ENCODE measurements around the gene CFAP61.

The CFAP61 gene

DNA sequence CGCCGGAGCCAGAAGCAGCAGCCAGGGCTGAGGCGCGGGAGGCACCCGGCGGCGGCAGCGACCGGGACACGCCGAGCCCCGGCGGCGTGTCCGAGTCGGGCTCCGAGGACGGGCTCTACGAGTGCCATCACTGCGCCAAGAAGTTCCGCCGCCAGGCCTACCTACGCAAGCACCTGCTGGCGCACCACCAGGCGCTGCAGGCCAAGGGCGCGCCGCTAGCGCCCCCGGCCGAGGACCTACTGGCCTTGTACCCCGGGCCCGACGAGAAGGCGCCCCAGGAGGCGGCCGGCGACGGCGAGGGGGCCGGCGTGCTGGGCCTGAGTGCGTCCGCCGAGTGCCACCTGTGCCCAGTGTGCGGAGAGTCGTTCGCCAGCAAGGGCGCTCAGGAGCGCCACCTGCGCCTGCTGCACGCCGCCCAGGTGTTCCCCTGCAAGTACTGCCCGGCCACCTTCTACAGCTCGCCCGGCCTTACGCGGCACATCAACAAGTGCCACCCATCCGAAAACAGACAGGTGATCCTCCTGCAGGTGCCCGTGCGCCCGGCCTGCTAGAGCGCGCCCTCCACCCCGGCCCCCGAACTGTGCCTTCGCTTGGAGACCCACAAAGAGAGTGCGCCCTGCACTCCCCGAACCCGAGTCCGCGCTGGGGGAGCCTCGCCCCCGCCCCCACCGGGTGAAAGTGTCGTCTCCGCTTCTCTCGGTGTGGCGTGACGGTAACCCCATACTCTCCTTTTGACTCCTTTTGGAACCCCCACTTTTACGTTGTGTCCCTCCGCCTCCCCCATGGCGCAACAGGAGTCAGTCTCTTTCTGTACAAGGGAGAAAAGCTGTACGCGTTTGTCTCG is 317.1 kb downstream of the CFAP61 start:
- Histone ChIP-seq H3K27me3 (ENCODE audit: low read length) (no peaks in the 10 kb centered on the region), H3K36me3 (ENCODE audit: low read length) (no peaks in the 10 kb centered on the region), H2AFZ (ENCODE audit: low read depth, low read length, severe bottlenecking) (no peak overlapping the region), H3F3A (ENCODE audit: insufficient read depth) (peaks cover 3% of the 10 kb centered on the region; the same call in 1 of the 2 replicates), H3K4me2 (ENCODE audit: low read depth, low read length, poor library complexity, severe bottlenecking) (peak overlapping the region; percentile 55), H3K9me3 (ENCODE audit: insufficient read depth, low read length) (no peaks in the 10 kb centered on the region), H3K4me3 (ENCODE audit: insufficient read depth, low read length, poor library complexity, severe bottlenecking) (peak overlapping the region; percentile 44), H3K9ac (ENCODE audit: low read length) (no peak overlapping the region), H3K27ac (ENCODE audit: low read depth, low read length) (no peak overlapping the region), H3K9me2 (replicated peaks; ENCODE audit: insufficient read depth, low read length) (no peaks in the 10 kb centered on the region), H3K79me2 (ENCODE audit: insufficient read depth, low read length) (no peaks in the 10 kb centered on the region), H4K20me1 (ENCODE audit: low read depth, low read length) (no peaks in the 10 kb centered on the region; the same call in 1 of the 2 replicates)
- TF ChIP-seq, protein P1, sequence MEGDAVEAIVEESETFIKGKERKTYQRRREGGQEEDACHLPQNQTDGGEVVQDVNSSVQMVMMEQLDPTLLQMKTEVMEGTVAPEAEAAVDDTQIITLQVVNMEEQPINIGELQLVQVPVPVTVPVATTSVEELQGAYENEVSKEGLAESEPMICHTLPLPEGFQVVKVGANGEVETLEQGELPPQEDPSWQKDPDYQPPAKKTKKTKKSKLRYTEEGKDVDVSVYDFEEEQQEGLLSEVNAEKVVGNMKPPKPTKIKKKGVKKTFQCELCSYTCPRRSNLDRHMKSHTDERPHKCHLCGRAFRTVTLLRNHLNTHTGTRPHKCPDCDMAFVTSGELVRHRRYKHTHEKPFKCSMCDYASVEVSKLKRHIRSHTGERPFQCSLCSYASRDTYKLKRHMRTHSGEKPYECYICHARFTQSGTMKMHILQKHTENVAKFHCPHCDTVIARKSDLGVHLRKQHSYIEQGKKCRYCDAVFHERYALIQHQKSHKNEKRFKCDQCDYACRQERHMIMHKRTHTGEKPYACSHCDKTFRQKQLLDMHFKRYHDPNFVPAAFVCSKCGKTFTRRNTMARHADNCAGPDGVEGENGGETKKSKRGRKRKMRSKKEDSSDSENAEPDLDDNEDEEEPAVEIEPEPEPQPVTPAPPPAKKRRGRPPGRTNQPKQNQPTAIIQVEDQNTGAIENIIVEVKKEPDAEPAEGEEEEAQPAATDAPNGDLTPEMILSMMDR (IDR thresholded peaks at IDR 0.05; ENCODE audit: insufficient read depth, low read length, poor library complexity, severe bottlenecking), result no peak
- TF ChIP-seq EZH2phosphoT487 (conservative IDR thresholded peaks at IDR 0.05; ENCODE audit: low read length), result no peak

DNA sequence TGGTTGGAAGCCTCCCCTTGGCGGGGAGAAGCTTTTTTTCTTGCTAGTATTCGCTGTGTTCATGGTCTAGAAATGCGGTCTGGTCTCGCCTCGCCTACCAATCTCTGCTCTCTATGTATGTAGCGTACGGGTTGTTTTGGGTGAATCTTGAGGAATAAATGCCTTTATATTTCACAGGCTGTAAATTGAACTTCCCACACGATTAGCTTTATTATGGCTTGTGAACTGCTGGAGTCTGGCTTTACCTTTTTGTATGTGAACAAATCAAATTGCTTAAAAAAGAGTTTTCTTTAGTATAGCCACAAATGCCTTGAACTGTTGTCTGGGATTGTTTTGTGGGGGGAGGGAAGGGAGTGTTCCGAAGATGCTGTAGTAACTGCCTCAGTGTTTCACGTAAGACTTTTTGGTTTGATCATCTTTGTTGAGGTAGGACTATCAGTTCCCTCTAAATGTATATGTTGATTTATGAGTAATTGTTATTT is 317.8 kb downstream of the CFAP61 start:
- Histone ChIP-seq H3K27me3 (ENCODE audit: low read length) (0 out of 2 replicates have a peak, but pooled peaks cover 3% of the 10 kb centered on the region), H3K4me3 (ENCODE audit: insufficient read depth, low read length, poor library complexity, severe bottlenecking) (no peak overlapping the region), H3K4me2 (ENCODE audit: low read depth, low read length, poor library complexity, severe bottlenecking) (no peak overlapping the region), H3K27ac (ENCODE audit: low read depth, low read length) (no peak overlapping the region), H3K36me3 (ENCODE audit: low read length) (no peaks in the 10 kb centered on the region), H4K20me1 (ENCODE audit: low read depth, low read length) (no peaks in the 10 kb centered on the region; the same call in 1 of the 2 replicates), H3K79me2 (ENCODE audit: insufficient read depth, low read length) (no peaks in the 10 kb centered on the region), H3F3A (ENCODE audit: insufficient read depth) (peaks cover 3% of the 10 kb centered on the region; the same call in 1 of the 2 replicates), H2AFZ (ENCODE audit: low read depth, low read length, severe bottlenecking) (no peak overlapping the region), H3K9ac (ENCODE audit: low read length) (no peak overlapping the region), H3K9me2 (replicated peaks; ENCODE audit: insufficient read depth, low read length) (no peaks in the 10 kb centered on the region), H3K9me3 (ENCODE audit: insufficient read depth, low read length) (no peaks in the 10 kb centered on the region)
- TF ChIP-seq, protein P1 (IDR thresholded peaks at IDR 0.05; ENCODE audit: insufficient read depth, low read length, poor library complexity, severe bottlenecking), result no peak
- 0 out of 2 replicates have a peak, but pooled peaks have one; percentile 19 for TF ChIP-seq EZH2phosphoT487 (conservative IDR thresholded peaks at IDR 0.05; ENCODE audit: low read length)

DNA sequence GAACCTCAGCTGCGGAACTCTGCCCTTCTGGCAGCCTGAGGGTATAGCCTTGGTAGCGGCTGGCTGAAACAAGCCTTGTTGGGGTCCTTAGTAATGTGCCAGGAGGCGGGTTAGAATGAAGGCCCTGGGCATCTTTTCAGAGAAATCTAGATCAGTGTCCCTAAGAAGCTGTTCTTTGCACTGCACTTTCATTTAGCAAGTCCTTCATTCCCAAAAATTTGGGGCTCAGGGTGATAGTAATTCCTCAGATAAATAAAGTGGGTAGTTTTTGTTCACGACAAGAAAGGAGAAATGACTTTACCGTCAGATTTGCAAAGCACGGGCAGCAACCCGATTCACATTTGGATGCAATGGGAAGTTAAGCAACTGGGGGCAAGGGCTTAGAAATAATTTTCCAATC is 318.8 kb downstream of the CFAP61 start:
- Histone ChIP-seq H3K9me2 (replicated peaks; ENCODE audit: insufficient read depth, low read length) (no peaks in the 10 kb centered on the region), H3K9me3 (ENCODE audit: insufficient read depth, low read length) (no peaks in the 10 kb centered on the region), H3K79me2 (ENCODE audit: insufficient read depth, low read length) (no peaks in the 10 kb centered on the region), H2AFZ (ENCODE audit: low read depth, low read length, severe bottlenecking) (no peak overlapping the region), H3K4me3 (ENCODE audit: insufficient read depth, low read length, poor library complexity, severe bottlenecking) (no peak overlapping the region), H4K20me1 (ENCODE audit: low read depth, low read length) (no peaks in the 10 kb centered on the region; the same call in 1 of the 2 replicates), H3K4me2 (ENCODE audit: low read depth, low read length, poor library complexity, severe bottlenecking) (no peak overlapping the region), H3K36me3 (ENCODE audit: low read length) (no peaks in the 10 kb centered on the region), H3K27me3 (ENCODE audit: low read length) (peaks cover 3% of the 10 kb centered on the region; the same call in 1 of the 2 replicates), H3K9ac (ENCODE audit: low read length) (no peak overlapping the region), H3F3A (ENCODE audit: insufficient read depth) (peaks cover 2% of the 10 kb centered on the region; the same call in 1 of the 2 replicates), H3K27ac (ENCODE audit: low read depth, low read length) (no peak overlapping the region)
- TF ChIP-seq, protein P1 (IDR thresholded peaks at IDR 0.05; ENCODE audit: insufficient read depth, low read length, poor library complexity, severe bottlenecking), result no peak
- no peak for TF ChIP-seq EZH2phosphoT487 (conservative IDR thresholded peaks at IDR 0.05; ENCODE audit: low read length)
